ENCODE results near the gene KY.

KY gene

GRCh38 chr3:134640872-134641470 lies 9.9 kb downstream of the KY start:
- no peaks in the 10 kb centered on the region for H3K79me1 ChIP-seq (replicated peaks; ENCODE audit: low read length, poor library complexity, severe bottlenecking)
- no peak overlapping the region for H4K8ac ChIP-seq (ENCODE audit: low read length)
- 53% methylated on average over 4 of the region's 4 CpGs for WGBS
- no peak overlapping the region for H2BK12ac ChIP-seq (ENCODE audit: low read length in 2 of 2)
- no peak overlapping the region for H3K9ac ChIP-seq (ENCODE audit: low read length)
- no peak overlapping the region for H3K4me2 ChIP-seq (ENCODE audit: low read length, poor library complexity, severe bottlenecking)
- H2AFZ ChIP-seq (ENCODE audit: low read depth, low read length), result no peak overlapping the region
- no peak overlapping the region for H2AK5ac ChIP-seq (ENCODE audit: low read length, severe bottlenecking)
- H2BK15ac ChIP-seq (ENCODE audit: low read depth, poor library complexity, severe bottlenecking), result no peak overlapping the region
- H3K4me3 ChIP-seq (ENCODE audit: insufficient read depth in 1 of 2, low read depth in 1 of 2, low read length in 2 of 2), result no peak overlapping the region
- H2BK5ac ChIP-seq (ENCODE audit: low read depth, low read length, poor library complexity, severe bottlenecking), result no peak overlapping the region
- H4K91ac ChIP-seq (ENCODE audit: low read length), result no peak overlapping the region
- peak; percentile 32 for DNase-seq
- H3K4ac ChIP-seq (ENCODE audit: low read depth in 1 of 2, low read length in 2 of 2), result no peak overlapping the region
- H3K4me1 ChIP-seq (ENCODE audit: control insufficient read depth, insufficient read depth, low read depth, low read length), result peaks cover 2% of the 10 kb centered on the region
- no peak overlapping the region for H3K14ac ChIP-seq (ENCODE audit: low read length in 2 of 2)
- no peak overlapping the region for H3K27ac ChIP-seq (ENCODE audit: low read length, poor library complexity, severe bottlenecking)
- H3K27me3 ChIP-seq (ENCODE audit: control insufficient read depth in 1 of 2, insufficient read depth in 1 of 2, low read length in 2 of 2), result peaks cover 0 to 7% of the 10 kb centered on the region in 2 experiments
- no peaks in the 10 kb centered on the region for H3K9me3 ChIP-seq (ENCODE audit: control insufficient read depth, low read length)
- H3K23ac ChIP-seq (ENCODE audit: low read length in 2 of 2), result no peak overlapping the region
- H3K18ac ChIP-seq (ENCODE audit: low read depth in 1 of 2, low read length in 2 of 2), result no peak overlapping the region
- no peaks in the 10 kb centered on the region for H3K36me3 ChIP-seq (ENCODE audit: control insufficient read depth in 1 of 2, insufficient read depth in 2 of 2, low read depth in 1 of 2, low read length in 2 of 2)
- H2BK120ac ChIP-seq (ENCODE audit: low read depth, low read length), result no peak overlapping the region

GRCh38 chr3:134640378-134640777 lies 10.4 kb downstream of the KY start:
- Histone ChIP-seq H2AFZ (ENCODE audit: low read depth, low read length) (no peak overlapping the region), H3K79me1 (replicated peaks; ENCODE audit: low read length, poor library complexity, severe bottlenecking) (no peaks in the 10 kb centered on the region), H3K9ac (ENCODE audit: low read length) (no peak overlapping the region), H3K27ac (ENCODE audit: low read length, poor library complexity, severe bottlenecking) (no peak overlapping the region), H3K36me3 (ENCODE audit: control insufficient read depth in 1 of 2, insufficient read depth in 2 of 2, low read depth in 1 of 2, low read length in 2 of 2) (no peaks in the 10 kb centered on the region), H3K4me2 (ENCODE audit: low read length, poor library complexity, severe bottlenecking) (no peak overlapping the region), H2BK12ac (ENCODE audit: low read length in 2 of 2) (no peak overlapping the region), H3K14ac (ENCODE audit: low read length in 2 of 2) (no peak overlapping the region), H3K23ac (ENCODE audit: low read length in 2 of 2) (no peak overlapping the region), H2AK5ac (ENCODE audit: low read length, severe bottlenecking) (no peak overlapping the region), H4K8ac (ENCODE audit: low read length) (no peak overlapping the region), H3K4me3 (ENCODE audit: insufficient read depth in 1 of 2, low read depth in 1 of 2, low read length in 2 of 2) (no peak overlapping the region), H3K27me3 (ENCODE audit: control insufficient read depth in 1 of 2, insufficient read depth in 1 of 2, low read length in 2 of 2) (peaks cover 0 to 7% of the 10 kb centered on the region in 2 experiments), H4K91ac (ENCODE audit: low read length) (no peak overlapping the region), H3K18ac (ENCODE audit: low read depth in 1 of 2, low read length in 2 of 2) (no peak overlapping the region), H3K4me1 (ENCODE audit: control insufficient read depth, insufficient read depth, low read depth, low read length) (peaks cover 2% of the 10 kb centered on the region), H3K9me3 (ENCODE audit: control insufficient read depth, low read length) (no peaks in the 10 kb centered on the region), H2BK120ac (ENCODE audit: low read depth, low read length) (no peak overlapping the region), H3K4ac (ENCODE audit: low read depth in 1 of 2, low read length in 2 of 2) (no peak overlapping the region), H2BK15ac (ENCODE audit: low read depth, poor library complexity, severe bottlenecking) (no peak overlapping the region), H2BK5ac (ENCODE audit: low read depth, low read length, poor library complexity, severe bottlenecking) (no peak overlapping the region)
- DNase-seq, result no peak
- WGBS, result 74% methylated on average over 5 of the region's 5 CpGs

DNA sequence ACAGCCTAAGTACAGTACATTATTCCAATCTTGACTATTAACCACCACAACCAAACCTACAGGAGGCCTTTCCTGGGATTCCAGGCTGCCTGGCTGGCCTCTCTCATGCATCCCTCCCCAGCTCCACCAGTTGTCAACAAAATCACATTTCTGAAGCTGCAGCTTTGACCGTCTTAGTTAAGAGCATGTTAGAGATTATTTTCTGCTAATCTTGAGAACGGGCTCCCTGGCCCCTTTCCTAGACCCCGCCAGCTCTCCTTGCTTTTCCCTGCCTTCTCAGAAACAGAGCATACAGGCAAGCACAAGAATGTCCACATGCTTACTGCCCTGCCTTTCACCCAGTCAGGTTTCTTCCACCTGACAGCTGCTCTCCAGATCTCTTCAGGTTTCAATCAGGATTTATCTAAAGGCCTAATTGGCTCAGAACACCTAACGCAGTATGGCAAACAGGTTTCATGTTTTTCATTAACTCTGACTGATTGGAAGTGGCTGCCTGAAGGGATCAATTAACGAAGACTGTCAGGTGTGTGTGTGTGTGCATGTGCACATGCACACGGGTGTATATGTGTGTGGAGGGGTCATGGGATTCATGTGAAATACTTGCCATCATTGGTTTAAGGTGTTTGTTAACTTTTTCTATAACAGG lies 12.3 kb downstream of the KY start:
- H3K4me2 ChIP-seq (ENCODE audit: low read length, poor library complexity, severe bottlenecking), result no peak overlapping the region
- no peaks in the 10 kb centered on the region for H3K36me3 ChIP-seq (ENCODE audit: control insufficient read depth in 1 of 2, insufficient read depth in 2 of 2, low read depth in 1 of 2, low read length in 2 of 2)
- no peak overlapping the region for H3K4me3 ChIP-seq (ENCODE audit: insufficient read depth in 1 of 2, low read depth in 1 of 2, low read length in 2 of 2)
- no peak overlapping the region for H4K91ac ChIP-seq (ENCODE audit: low read length)
- no peak overlapping the region for H3K27ac ChIP-seq (ENCODE audit: low read length, poor library complexity, severe bottlenecking)
- 78% methylated on average over 6 of the region's 6 CpGs for WGBS
- no peaks in the 10 kb centered on the region for H3K79me1 ChIP-seq (replicated peaks; ENCODE audit: low read length, poor library complexity, severe bottlenecking)
- H3K4me1 ChIP-seq (ENCODE audit: control insufficient read depth, insufficient read depth, low read depth, low read length), result no peaks in the 10 kb centered on the region
- no peak overlapping the region for H2BK5ac ChIP-seq (ENCODE audit: low read depth, low read length, poor library complexity, severe bottlenecking)
- H4K8ac ChIP-seq (ENCODE audit: low read length), result no peak overlapping the region
- H3K9me3 ChIP-seq (ENCODE audit: control insufficient read depth, low read length), result no peaks in the 10 kb centered on the region
- H3K18ac ChIP-seq (ENCODE audit: low read depth in 1 of 2, low read length in 2 of 2), result no peak overlapping the region
- peaks cover 0 to 7% of the 10 kb centered on the region in 2 experiments for H3K27me3 ChIP-seq (ENCODE audit: control insufficient read depth in 1 of 2, insufficient read depth in 1 of 2, low read length in 2 of 2)
- H2BK15ac ChIP-seq (ENCODE audit: low read depth, poor library complexity, severe bottlenecking), result no peak overlapping the region
- no peak for DNase-seq
- no peak overlapping the region for H3K14ac ChIP-seq (ENCODE audit: low read length in 2 of 2)
- no peak overlapping the region for H2BK12ac ChIP-seq (ENCODE audit: low read length in 2 of 2)
- no peak overlapping the region for H3K23ac ChIP-seq (ENCODE audit: low read length in 2 of 2)
- H3K4ac ChIP-seq (ENCODE audit: low read depth in 1 of 2, low read length in 2 of 2), result no peak overlapping the region
- no peak overlapping the region for H2AK5ac ChIP-seq (ENCODE audit: low read length, severe bottlenecking)
- H2AFZ ChIP-seq (ENCODE audit: low read depth, low read length), result no peak overlapping the region
- H3K9ac ChIP-seq (ENCODE audit: low read length), result no peak overlapping the region
- H2BK120ac ChIP-seq (ENCODE audit: low read depth, low read length), result no peak overlapping the region

DNA sequence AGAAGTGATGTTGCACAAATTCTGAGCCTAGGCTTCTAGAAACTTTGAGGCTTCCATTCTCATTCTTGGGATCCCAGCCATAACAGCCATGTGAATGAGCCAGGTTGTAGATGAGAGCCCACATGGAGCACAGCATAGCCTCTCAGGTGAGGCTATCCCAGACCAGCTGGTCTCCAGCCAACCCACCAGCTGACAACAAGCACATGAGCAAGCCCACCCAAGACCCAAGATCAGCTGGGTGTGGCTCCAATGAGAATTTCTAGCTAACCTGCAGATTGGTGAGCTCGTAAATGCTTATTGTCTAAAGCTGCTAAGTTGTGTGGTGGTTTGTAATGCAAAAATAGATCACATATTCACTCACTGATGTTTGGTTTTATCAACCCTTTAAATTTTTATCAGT lies 14.4 kb downstream of the KY start:
- no peak overlapping the region for H3K18ac ChIP-seq (ENCODE audit: low read depth in 1 of 2, low read length in 2 of 2)
- peaks cover 5% of the 10 kb centered on the region for H3K9me3 ChIP-seq (ENCODE audit: control insufficient read depth, low read length)
- H2BK120ac ChIP-seq (ENCODE audit: low read depth, low read length), result no peak overlapping the region
- H2BK12ac ChIP-seq (ENCODE audit: low read length in 2 of 2), result no peak overlapping the region
- H2AFZ ChIP-seq (ENCODE audit: low read depth, low read length), result no peak overlapping the region
- H3K36me3 ChIP-seq (ENCODE audit: control insufficient read depth in 1 of 2, insufficient read depth in 2 of 2, low read depth in 1 of 2, low read length in 2 of 2), result no peaks in the 10 kb centered on the region
- H3K23ac ChIP-seq (ENCODE audit: low read length in 2 of 2), result no peak overlapping the region
- H4K91ac ChIP-seq (ENCODE audit: low read length), result no peak overlapping the region
- no peak overlapping the region for H3K4me3 ChIP-seq (ENCODE audit: insufficient read depth in 1 of 2, low read depth in 1 of 2, low read length in 2 of 2)
- no peak overlapping the region for H3K4me2 ChIP-seq (ENCODE audit: low read length, poor library complexity, severe bottlenecking)
- no peak overlapping the region for H4K8ac ChIP-seq (ENCODE audit: low read length)
- WGBS, result no CpG with 5 or more reads among the region's 1 CpG
- H2AK5ac ChIP-seq (ENCODE audit: low read length, severe bottlenecking), result no peak overlapping the region
- H3K27me3 ChIP-seq (ENCODE audit: control insufficient read depth in 1 of 2, insufficient read depth in 1 of 2, low read length in 2 of 2), result no peaks in the 10 kb centered on the region
- no peak overlapping the region for H3K9ac ChIP-seq (ENCODE audit: low read length)
- no peak overlapping the region for H3K4ac ChIP-seq (ENCODE audit: low read depth in 1 of 2, low read length in 2 of 2)
- no peaks in the 10 kb centered on the region for H3K79me1 ChIP-seq (replicated peaks; ENCODE audit: low read length, poor library complexity, severe bottlenecking)
- H3K14ac ChIP-seq (ENCODE audit: low read length in 2 of 2), result no peak overlapping the region
- no peak overlapping the region for H3K27ac ChIP-seq (ENCODE audit: low read length, poor library complexity, severe bottlenecking)
- no peak for DNase-seq
- H2BK5ac ChIP-seq (ENCODE audit: low read depth, low read length, poor library complexity, severe bottlenecking), result no peak overlapping the region
- H2BK15ac ChIP-seq (ENCODE audit: low read depth, poor library complexity, severe bottlenecking), result no peak overlapping the region
- no peaks in the 10 kb centered on the region for H3K4me1 ChIP-seq (ENCODE audit: control insufficient read depth, insufficient read depth, low read depth, low read length)
